HG03175 (cell line): Measurements from ENCODE around the gene MLEC.

Source experiments
- ATAC-seq: cut with Tn5 transposase; IDR thresholded peaks from one replicate; pipeline ENCODE4 v1.9.1; 2021; ENCODE audit warnings: mild to moderate bottlenecking, moderate library complexity; ENCODE audit not compliant: unreplicated experiment

Gene MLEC

GRCh38 chr12:120690978-120691377, 4.0 kb downstream of the MLEC start:
- ATAC-seq, result no peak

- no peak for ATAC-seq
Measured at GRCh38 chr12:120692524-120693033, 5.6 kb downstream of the MLEC start.

GRCh38 chr12:120693848-120694247, 6.9 kb downstream of the MLEC start:
- ATAC-seq, result no peak

- no peak for ATAC-seq
Measured at GRCh38 chr12:120696626-120697025, 9.7 kb downstream of the MLEC start.

- ATAC-seq, result no peak
Measured at GRCh38 chr12:120697344-120697743, 10.4 kb downstream of the MLEC start.

- ATAC-seq, result no peak
Measured at GRCh38 chr12:120698665-120699064, 11.7 kb downstream of the MLEC start.

- no peak for ATAC-seq
Measured at GRCh38 chr12:120699553-120699952, 12.6 kb downstream of the MLEC start.

GRCh38 chr12:120700886-120701285, 13.9 kb downstream of the MLEC start:
- ATAC-seq, result no peak

GRCh38 chr12:120702637-120703036, 15.7 kb downstream of the MLEC start:
- ATAC-seq, result no peak

GRCh38 chr12:120703311-120703942, 16.5 kb downstream of the MLEC start:
- no peak for ATAC-seq

GRCh38 chr12:120705618-120706017, 18.7 kb downstream of the MLEC start:
- ATAC-seq, result no peak

GRCh38 chr12:120706029-120706428, 19.1 kb downstream of the MLEC start:
- ATAC-seq, result no peak

- no peak for ATAC-seq
Measured at GRCh38 chr12:120708651-120709050, 21.7 kb downstream of the MLEC start.

- peak; percentile 67 for ATAC-seq
Measured at GRCh38 chr12:120710031-120710804, 23.3 kb downstream of the MLEC start, which contains the start of gene UNC119B. Gene UNC119B (plus strand): TSS chr12:120710458. CDS start chr12:120710475, 17 bp downstream.

GRCh38 chr12:120710805-120711296, 23.9 kb downstream of the MLEC start:
- ATAC-seq, result peak; percentile 21

- ATAC-seq, result no peak
Measured at GRCh38 chr12:120711411-120711810, 24.5 kb downstream of the MLEC start.

GRCh38 chr12:120712610-120713009, 25.7 kb downstream of the MLEC start:
- no peak for ATAC-seq

GRCh38 chr12:120713861-120714482, 27.0 kb downstream of the MLEC start:
- peak; percentile 48 for ATAC-seq

GRCh38 chr12:120718055-120718454, 31.1 kb downstream of the MLEC start:
- ATAC-seq, result no peak

- ATAC-seq, result peak; percentile 66
Measured at GRCh38 chr12:120719072-120719471, 32.1 kb downstream of the MLEC start.

- no peak for ATAC-seq
Measured at GRCh38 chr12:120719496-120720233, 32.7 kb downstream of the MLEC start.
